Gastroesophageal sphincter (tissue), 3 donors: Measurements from ENCODE around the gene C12orf75.

ENCODE experiments used
- EP300 ChIP-seq: sonication (generic); formaldehyde crosslinking; IDR thresholded peaks from one replicate; pipeline ENCODE4 v1.6.1; 2017; ENCODE audit warnings: antibody characterized with exemption, mild to moderate bottlenecking
- POLR2A ChIP-seq, 2 donors: fragments of 450-650 bp; IDR thresholded peaks; one replicate each; pipeline ENCODE4 v1.6.1; 2017; ENCODE audit warnings: antibody characterized with exemption in 2 of 2, mild to moderate bottlenecking in 2 of 2, moderate library complexity in 1 of 2
- POLR2AphosphoS5 ChIP-seq: sonication (generic); formaldehyde crosslinking; IDR thresholded peaks from one replicate; pipeline ENCODE4 v1.6.1; 2017; ENCODE audit warnings: antibody characterized with exemption
- TF ChIP-seq, protein P1 (sequence below), 4 experiments: fragments of 200-600 bp in 2 of 4; fragments of 450-650 bp in 2 of 4; sonication (generic) in 1 of 4; IDR thresholded peaks; one replicate each; pipeline ENCODE4 v1.5.1; 2017 to 2019; ENCODE audit warnings: antibody characterized with exemption in 4 of 4, mild to moderate bottlenecking in 2 of 4, moderate library complexity in 2 of 4

DNA sequence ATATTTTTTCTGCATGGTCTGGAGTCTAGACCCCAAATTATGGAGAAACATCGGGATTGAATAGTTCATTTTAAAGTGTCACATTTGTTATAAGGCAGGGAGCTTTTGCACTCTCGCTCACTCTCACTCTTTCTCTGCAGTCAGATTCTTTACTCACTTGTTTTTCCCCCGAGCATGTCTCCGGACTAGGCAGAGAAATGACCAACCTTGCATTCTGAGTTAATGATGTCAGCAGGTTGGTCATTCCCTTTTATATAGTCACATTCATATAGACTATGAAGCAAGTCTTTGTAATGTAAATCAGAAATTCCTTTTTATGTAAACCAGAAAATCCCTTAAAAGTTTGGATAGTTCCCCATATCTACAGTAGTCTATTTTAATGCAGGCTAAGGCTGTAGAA lies 4.1 kb downstream of the C12orf75 start:
- TF ChIP-seq, protein P1, sequence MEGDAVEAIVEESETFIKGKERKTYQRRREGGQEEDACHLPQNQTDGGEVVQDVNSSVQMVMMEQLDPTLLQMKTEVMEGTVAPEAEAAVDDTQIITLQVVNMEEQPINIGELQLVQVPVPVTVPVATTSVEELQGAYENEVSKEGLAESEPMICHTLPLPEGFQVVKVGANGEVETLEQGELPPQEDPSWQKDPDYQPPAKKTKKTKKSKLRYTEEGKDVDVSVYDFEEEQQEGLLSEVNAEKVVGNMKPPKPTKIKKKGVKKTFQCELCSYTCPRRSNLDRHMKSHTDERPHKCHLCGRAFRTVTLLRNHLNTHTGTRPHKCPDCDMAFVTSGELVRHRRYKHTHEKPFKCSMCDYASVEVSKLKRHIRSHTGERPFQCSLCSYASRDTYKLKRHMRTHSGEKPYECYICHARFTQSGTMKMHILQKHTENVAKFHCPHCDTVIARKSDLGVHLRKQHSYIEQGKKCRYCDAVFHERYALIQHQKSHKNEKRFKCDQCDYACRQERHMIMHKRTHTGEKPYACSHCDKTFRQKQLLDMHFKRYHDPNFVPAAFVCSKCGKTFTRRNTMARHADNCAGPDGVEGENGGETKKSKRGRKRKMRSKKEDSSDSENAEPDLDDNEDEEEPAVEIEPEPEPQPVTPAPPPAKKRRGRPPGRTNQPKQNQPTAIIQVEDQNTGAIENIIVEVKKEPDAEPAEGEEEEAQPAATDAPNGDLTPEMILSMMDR (IDR thresholded peaks at IDR 0.05), result no peak
- TF ChIP-seq EP300, result no peak
- no peak for TF ChIP-seq POLR2AphosphoS5
- TF ChIP-seq POLR2A (IDR thresholded peaks at IDR 0.05), result no peak
